Endodermal cell (in vitro differentiated cells): ENCODE data around the gene PCCA. TPM values are rescaled to one million over a fixed set of nuclear protein-coding genes. Genes with fewer than 3 reads are reported as not detected.

ENCODE experiments used
- DNase-seq: peaks from one replicate; pipeline ENCODE4 v3.0.0-alpha.2; 2017
- H3K27ac ChIP-seq: 2 replicates; pipeline ENCODE4 v1.5.1; 2013; ENCODE audit warnings: mild to moderate bottlenecking, low read depth, low read length, moderate library complexity
- H3K27me3 ChIP-seq: 2 replicates; pipeline ENCODE4 v1.6.1; 2013; ENCODE audit warnings: mild to moderate bottlenecking, low read length, moderate library complexity; ENCODE audit not compliant: insufficient read depth, control insufficient read depth, poor library complexity, severe bottlenecking
- H3K36me3 ChIP-seq: 2 replicates; pipeline ENCODE4 v1.7.0; 2013; ENCODE audit warnings: mild to moderate bottlenecking, low read length, moderate library complexity; ENCODE audit not compliant: control insufficient read depth, insufficient read depth
- H3K4me1 ChIP-seq: one replicate; pipeline ENCODE4 v1.7.0; 2013; ENCODE audit warnings: low read length; ENCODE audit not compliant: control insufficient read depth, insufficient read depth
- H3K4me3 ChIP-seq: 2 replicates; pipeline ENCODE4 v1.5.1; 2013; ENCODE audit warnings: mild to moderate bottlenecking, low read length, moderate library complexity
- H3K9ac ChIP-seq: 2 replicates; pipeline ENCODE4 v1.6.1; 2013; ENCODE audit warnings: mild to moderate bottlenecking, low read length, moderate library complexity; ENCODE audit not compliant: poor library complexity, severe bottlenecking; ENCODE audit errors: extremely low read depth
- H3K9me3 ChIP-seq: 2 replicates; pipeline ENCODE4 v1.6.1; 2013; ENCODE audit warnings: mild to moderate bottlenecking, low read length, moderate library complexity; ENCODE audit not compliant: control insufficient read depth
- H3K27ac Mint-ChIP-seq: 2 replicates; pipeline ENCODE4 v1.8.0; 2020; ENCODE audit warnings: mixed read lengths
- H3K27me3 Mint-ChIP-seq: 2 replicates; pipeline ENCODE4 v1.8.0; 2021; ENCODE audit warnings: mild to moderate bottlenecking, mixed read lengths; ENCODE audit not compliant: insufficient read depth
- H3K36me3 Mint-ChIP-seq: 2 replicates; pipeline ENCODE4 v1.8.0; 2020; ENCODE audit warnings: low read depth, mixed read lengths
- H3K4me1 Mint-ChIP-seq: 2 replicates; pipeline ENCODE4 v1.8.0; 2020; ENCODE audit warnings: mixed read lengths
- H3K4me3 Mint-ChIP-seq: 2 replicates; pipeline ENCODE4 v1.8.0; 2020; ENCODE audit warnings: mild to moderate bottlenecking, moderate library complexity, mixed read lengths
- H3K9me3 Mint-ChIP-seq: 2 replicates; pipeline ENCODE4 v1.8.0; 2020; ENCODE audit warnings: mild to moderate bottlenecking, mixed read lengths
- CTCF ChIP-seq: fragments of 200-600 bp; sonication (generic); conservative IDR thresholded peaks from 2 replicates; pipeline ENCODE4 v1.5.0; 2021; ENCODE audit warnings: antibody characterized with exemption, mild to moderate bottlenecking
- WGBS, 2 experiments: methylation state at CpG; one replicate each; pipeline versions ENCODE4 v1.1.5 to v1.1.7; 2013; ENCODE audit warnings: missing lambda C conversion rate in 2 of 2, mixed read lengths in 1 of 2; ENCODE audit not compliant: insufficient coverage in 1 of 2, insufficient read length in 1 of 2; 5-methylcytosine and 5-hydroxymethylcytosine counted together
- total RNA-seq, 2 donors: library from RNA; stranded (reverse); fragmentation: NEBNext Ultra II Directional in 1 of 2; extraction: Animal tissue kit (Norgen Biotek cat#: 25700) in 1 of 2; gene quantifications; 2 replicates in 1 of 2; 3 replicates in 1 of 2; pipeline ENCODE4 v1.2.1, GENCODE V29; 2021

Gene PCCA
- total RNA-seq, 2 donors from 2014 or later: 60.2 to 67.2 TPM

GRCh38 chr13:100485265-100485664, 396.4 kb downstream of the PCCA start:
- no peak for TF ChIP-seq CTCF
- no peak for DNase-seq
- H3K9me3 Mint-ChIP-seq: peaks cover 1% of the 10 kb centered on the region
- peaks cover 38% of the 10 kb centered on the region for H3K4me1 Mint-ChIP-seq
- Histone ChIP-seq H3K9ac (no peak overlapping the region), H3K9me3 (no peaks in the 10 kb centered on the region), H3K36me3 (no peaks in the 10 kb centered on the region), H3K4me1 (peaks cover 2% of the 10 kb centered on the region), H3K27me3 (no peaks in the 10 kb centered on the region), H3K27ac (no peak overlapping the region), H3K4me3 (no peak overlapping the region)
- no peak overlapping the region for H3K27ac Mint-ChIP-seq
- no peak overlapping the region for H3K4me3 Mint-ChIP-seq
- H3K36me3 Mint-ChIP-seq: peaks cover 2% of the 10 kb centered on the region
- H3K27me3 Mint-ChIP-seq: no peaks in the 10 kb centered on the region
- 100% methylated on average over 2 of the region's 2 CpGs; no CpG with 5 or more reads in 1 of the 2 experiments for WGBS, 2 experiments

- Mint-ChIP-seq H3K36me3 (peaks cover 25% of the 10 kb centered on the region), H3K9me3 (peaks cover 1% of the 10 kb centered on the region), H3K27ac (peak overlapping the region; percentile 80), H3K27me3 (no peaks in the 10 kb centered on the region), H3K4me3 (peak overlapping the region; percentile 6), H3K4me1 (peaks cover 32% of the 10 kb centered on the region)
- no peak overlapping the region for H3K9ac ChIP-seq
- H3K4me3 ChIP-seq: peak overlapping the region; percentile 22
- no peak for TF ChIP-seq CTCF
- H3K9me3 ChIP-seq: no peaks in the 10 kb centered on the region
- 26 to 29% methylated on average over 3 to 4 of the region's 4 CpGs for WGBS, 2 experiments
- peak; percentile 88 for DNase-seq
- H3K27me3 ChIP-seq: no peaks in the 10 kb centered on the region
- no peak overlapping the region for H3K27ac ChIP-seq
- no peaks in the 10 kb centered on the region for H3K36me3 ChIP-seq
- H3K4me1 ChIP-seq: peaks cover 10% of the 10 kb centered on the region
These were observed 401.8 kb downstream of the PCCA start for GRCh38 chr13:100490692-100491091.

GRCh38 chr13:100491164-100491842, 402.4 kb downstream of the PCCA start:
- H3K9ac ChIP-seq: no peak overlapping the region
- no peaks in the 10 kb centered on the region for H3K9me3 ChIP-seq
- no peak overlapping the region for H3K27ac ChIP-seq
- Mint-ChIP-seq H3K36me3 (peaks cover 27% of the 10 kb centered on the region), H3K4me3 (peak overlapping the region; percentile 6), H3K9me3 (peaks cover 1% of the 10 kb centered on the region), H3K27ac (peak overlapping the region; percentile 78), H3K27me3 (no peaks in the 10 kb centered on the region), H3K4me1 (peaks cover 32% of the 10 kb centered on the region)
- H3K4me3 ChIP-seq: peak overlapping the region; percentile 22
- H3K27me3 ChIP-seq: no peaks in the 10 kb centered on the region
- no peak for DNase-seq
- TF ChIP-seq CTCF: no peak
- H3K36me3 ChIP-seq: no peaks in the 10 kb centered on the region
- peaks cover 10% of the 10 kb centered on the region for H3K4me1 ChIP-seq
- WGBS, 2 experiments: 71 to 75% methylated on average over 6 to 8 of the region's 8 CpGs
